Activated effector memory CD4-positive, alpha-beta T cell treated with anti-CD3 and anti-CD28 coated beads, Interleukin-2, amount 50 U/mL, for 16 hours (primary cell): ENCODE data around the gene AMIGO3.

Experiments
- DNase-seq: peaks from one replicate; pipeline ENCODE4 v3.0.0-alpha.2; 2020

Gene AMIGO3

GRCh38 chr3:49724586-49724985 lies 5.1 kb upstream of the AMIGO3 start:
- DNase-seq, result peak; percentile 72

GRCh38 chr3:49723628-49724551 lies 4.4 kb upstream of the AMIGO3 start, which contains the start of gene GMPPB:
GMPPB (minus strand) TSS chr3:49723951; CDS start chr3:49723726, 225 bp downstream.
- peak; percentile 98 for DNase-seq

- DNase-seq, result peak; percentile 86
Measured at GRCh38 chr3:49723296-49723627, 3.8 kb upstream of the AMIGO3 start.

- no peak for DNase-seq
Measured at GRCh38 chr3:49722896-49723295, 3.4 kb upstream of the AMIGO3 start.

GRCh38 chr3:49721896-49722781 lies 2.7 kb upstream of the AMIGO3 start:
- DNase-seq, result peak; percentile 57

DNA sequence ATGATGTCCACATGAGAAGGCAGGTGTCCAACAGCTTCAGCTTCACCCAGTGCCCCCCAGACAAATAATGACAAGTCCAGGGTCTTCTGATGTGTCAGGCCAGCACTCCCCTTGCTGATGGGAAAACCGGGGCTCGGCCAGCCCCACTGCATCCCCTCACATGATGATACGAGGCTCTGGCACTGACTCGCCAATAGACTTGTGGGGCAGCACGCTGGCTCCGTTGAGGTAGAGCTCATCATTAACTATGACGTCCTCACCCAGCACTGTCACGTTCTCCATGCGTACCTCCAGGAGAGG lies 2.1 kb upstream of the AMIGO3 start:
- DNase-seq, result peak; percentile 61

- peak; percentile 61 for DNase-seq
Measured at GRCh38 chr3:49720855-49721595, 1.5 kb upstream of the AMIGO3 start.

DNA sequence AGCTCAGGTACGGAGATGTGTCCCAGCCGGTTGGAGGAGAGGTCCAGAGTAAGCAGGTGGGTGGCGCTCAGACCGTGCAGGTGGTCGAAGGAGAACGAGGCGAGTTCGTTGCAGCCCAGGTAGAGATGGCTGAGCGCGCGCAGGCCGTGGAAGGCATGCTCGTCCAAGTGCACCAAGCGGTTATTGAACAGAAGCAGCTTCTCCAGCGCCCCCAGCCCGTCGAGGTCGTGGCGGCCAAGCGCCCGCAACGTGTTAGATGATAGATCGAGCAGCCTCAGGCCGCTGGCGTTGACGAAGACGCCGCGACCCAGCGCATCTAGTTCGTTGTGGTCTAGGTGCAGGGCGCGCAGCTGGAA lies 648 bp downstream of the AMIGO3 start:
- DNase-seq, result no peak

DNA sequence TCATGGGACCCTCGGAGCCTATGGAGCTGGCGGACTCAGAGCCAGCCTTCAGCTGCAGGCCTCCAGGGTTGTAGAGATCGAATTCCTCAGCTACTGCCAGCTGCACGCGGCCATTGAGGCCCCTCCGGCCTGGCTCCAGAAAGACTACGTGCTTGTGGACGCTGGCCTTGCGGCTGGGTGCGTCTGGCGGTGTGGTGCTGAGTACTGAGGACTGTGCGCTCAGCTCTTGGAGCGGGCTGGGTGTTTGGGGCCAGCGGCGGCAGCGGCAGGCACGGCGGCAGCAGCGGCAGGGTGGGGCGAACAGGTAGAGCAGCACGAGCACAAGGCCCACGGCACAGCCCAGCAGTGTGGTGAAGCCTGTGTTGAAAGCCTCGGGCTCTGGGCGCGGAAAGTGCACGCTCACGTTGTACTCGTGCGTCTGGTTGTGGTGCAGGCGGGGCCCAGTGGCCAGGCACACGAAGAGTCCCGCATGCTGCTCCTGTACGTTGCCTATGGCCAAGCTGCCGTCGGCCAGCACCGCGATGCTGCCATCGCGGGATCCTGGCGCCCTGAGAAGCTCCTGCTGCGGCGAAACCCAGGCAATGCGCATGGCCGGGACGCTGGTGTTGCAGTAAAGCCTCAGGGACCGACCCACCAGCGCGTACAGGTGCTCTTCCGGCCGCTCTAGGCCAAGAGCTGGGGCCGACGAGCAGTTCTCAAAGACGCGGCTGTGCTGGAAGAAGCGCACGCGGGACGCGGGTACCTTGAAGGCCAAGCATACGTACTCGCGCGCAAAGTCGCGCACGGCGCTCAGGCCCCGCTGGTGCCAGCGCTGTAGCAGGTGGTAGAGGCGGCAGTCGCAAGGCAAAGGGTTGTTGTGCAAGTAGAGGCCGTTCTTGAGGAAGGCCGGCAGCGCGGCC lies 1.3 kb downstream of the AMIGO3 start:
- DNase-seq, result no peak

- DNase-seq, result peak; percentile 58
Measured at GRCh38 chr3:49717211-49717958, 2.1 kb downstream of the AMIGO3 start.

DNA sequence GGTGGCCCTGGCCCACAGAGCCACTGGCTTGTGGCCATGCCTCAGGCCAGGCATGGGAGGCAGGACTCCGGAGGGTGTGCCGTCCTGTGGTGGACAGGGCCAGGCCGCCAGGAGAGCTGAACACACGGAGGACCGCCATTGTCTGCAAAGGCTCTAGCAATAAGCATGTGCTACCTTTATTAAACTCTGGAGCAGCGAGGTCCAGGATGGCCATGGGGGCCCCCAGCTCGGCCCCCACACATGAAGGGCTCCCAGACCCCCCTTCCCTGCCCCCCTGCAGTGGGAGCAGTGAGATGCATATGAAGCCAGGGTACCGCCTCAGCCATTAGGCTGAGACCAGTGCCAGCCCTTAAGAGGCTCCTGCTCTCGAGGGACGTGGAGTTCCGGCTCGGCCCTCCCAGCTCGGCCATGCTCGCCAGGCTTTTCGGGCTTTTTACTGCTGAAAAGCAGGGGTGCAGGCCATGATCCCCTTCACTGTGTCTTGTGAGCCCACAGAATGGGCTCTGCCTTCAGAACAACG lies 2.7 kb downstream of the AMIGO3 start:
- peak; percentile 56 for DNase-seq

DNA sequence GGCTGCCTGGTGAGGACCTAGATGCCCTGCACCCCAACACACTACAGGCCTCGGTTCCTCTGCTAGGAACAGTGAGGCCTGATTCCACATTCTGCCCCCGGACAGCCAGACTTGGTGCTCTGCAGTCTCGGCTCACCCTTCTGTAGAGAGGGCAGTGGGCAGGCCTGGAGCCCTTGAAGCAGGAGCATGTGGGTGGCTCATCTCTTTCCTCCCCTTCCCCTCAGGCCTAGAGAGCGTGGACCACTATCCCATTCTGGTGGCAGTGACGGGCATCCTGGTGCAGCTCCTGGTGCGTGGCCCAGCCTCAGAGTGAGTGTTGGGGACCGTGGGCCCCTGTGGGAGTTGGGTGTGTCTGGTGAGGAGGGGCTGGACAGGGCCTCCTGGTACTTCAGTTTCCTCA lies 3.3 kb downstream of the AMIGO3 start:
- DNase-seq, result peak; percentile 54

DNA sequence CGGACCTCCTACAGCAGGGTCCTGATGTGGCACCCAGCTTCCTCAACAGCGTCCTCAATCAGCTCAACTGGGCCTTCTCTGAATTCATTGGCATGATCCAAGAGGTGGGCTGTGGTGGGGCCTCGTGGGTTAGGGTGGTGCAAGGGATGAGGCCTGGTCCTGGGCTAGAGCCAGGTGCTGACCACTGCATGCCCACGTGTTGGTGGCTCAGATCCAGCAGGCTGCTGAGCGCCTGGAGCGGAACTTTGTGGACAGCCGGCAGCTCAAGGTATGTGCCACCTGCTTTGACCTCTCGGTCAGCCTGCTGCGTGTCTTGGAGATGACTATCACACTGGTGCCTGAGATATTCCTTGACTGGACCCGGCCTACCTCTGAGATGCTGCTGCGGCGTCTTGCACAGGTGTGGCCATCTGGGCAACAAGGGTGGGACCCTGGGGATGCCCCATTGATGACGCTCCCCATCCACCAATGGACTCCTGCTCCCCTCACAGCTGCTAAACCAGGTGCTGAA lies 3.8 kb downstream of the AMIGO3 start:
- DNase-seq, result peak; percentile 58

DNA sequence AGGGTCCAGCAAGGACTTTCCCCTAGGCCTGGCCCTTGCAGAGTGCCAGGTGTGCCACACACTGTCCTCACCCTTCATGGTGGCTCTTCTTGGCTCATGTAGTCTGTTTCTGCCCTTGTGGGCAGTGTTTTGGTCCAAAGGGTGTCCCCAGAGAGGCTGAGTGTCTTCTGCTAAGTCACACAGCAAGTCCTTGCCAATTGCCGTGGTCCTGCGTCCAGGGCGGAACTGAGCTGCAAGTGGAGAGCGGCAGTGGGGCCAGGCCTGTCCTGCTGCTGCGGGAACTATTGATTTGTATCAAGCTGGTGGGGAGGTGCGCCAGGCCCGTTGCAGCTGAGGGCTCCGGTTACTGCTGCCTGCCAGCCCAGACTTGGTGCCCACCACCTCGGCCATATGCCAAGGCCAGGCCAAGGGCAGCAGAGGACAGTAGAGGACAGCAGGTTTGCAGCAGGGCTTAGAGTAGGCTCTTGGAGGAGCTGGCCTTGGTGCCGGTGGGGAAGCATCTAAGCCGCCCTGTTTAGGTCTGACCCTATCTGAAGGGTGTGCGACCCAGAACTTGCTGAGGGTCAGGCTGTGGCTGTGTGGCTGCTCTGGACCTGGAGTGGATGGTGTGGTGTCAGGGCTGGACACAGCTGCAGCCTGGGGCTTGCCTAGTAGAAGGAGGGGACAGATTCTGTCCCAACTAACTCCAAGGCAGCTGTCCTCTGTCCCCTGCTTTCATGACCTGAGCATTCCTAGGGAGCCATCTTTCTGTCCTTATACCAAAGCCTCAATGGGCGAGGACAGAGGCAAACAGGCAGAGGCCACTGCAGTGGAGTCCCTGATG lies 4.5 kb downstream of the AMIGO3 start:
- no peak for DNase-seq

DNA sequence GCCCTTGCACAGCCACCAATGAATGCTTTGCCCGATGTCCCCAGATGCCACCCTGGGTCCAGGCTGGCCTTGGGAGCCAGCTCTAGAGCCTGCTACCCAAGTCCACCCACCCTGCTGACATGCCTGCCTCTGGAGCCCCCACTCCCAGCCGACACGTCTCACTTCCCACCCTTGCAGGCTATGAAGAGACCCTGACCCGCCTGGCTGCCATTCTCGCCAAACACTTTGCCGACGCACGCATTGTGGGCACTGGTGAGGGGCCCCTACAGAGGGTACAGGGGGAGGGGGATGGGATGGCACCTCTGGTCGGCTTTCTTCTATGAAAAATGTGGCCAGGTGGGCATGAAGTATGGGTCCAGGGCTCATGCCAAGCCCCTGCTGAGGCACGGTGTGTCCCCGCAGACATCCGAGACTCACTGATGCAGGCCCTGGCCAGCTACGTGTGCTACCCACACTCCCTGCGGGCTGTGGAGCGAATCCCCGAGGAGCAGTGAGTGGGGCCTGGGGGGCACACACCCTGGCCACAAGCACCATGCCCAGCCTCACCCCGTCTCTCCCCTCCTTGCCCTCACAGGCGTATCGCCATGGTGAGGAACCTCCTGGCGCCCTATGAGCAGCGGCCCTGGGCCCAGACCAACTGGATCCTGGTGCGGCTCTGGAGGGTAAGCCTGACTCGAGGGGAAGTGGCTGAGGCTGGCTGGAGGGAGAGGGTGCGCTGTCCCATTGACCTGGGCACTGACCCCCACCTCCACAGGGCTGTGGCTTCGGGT lies 6.0 kb downstream of the AMIGO3 start:
- DNase-seq, result no peak

GRCh38 chr3:49712631-49713317 lies 6.7 kb downstream of the AMIGO3 start:
- no peak for DNase-seq

DNA sequence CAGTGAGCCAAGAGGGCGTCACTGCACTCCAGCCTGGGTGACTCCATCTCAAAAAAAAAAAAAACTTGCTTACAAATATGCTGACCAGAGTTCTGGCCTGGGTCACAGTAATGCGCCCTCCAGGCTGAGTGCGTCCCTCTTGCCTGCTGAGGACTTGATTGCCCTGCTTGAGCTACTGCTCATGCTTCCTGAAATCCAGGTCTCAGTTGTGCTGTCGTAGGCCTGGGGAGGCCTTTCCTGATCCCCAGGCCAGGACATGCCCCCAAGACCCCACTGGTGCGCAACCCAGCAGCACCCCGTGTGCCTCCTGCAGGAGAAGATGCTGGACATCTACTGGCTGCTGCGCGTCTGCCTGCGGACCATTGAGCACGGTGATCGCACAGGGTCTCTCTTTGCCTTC lies 7.3 kb downstream of the AMIGO3 start:
- DNase-seq, result no peak

GRCh38 chr3:49711489-49711888 lies 8.0 kb downstream of the AMIGO3 start:
- no peak for DNase-seq

GRCh38 chr3:49709852-49710251 lies 9.6 kb downstream of the AMIGO3 start:
- no peak for DNase-seq
